Activated CD8-positive, alpha-beta memory T cell treated with anti-CD3 and anti-CD28 coated beads, Interleukin-2, amount 10 ng/mL, durations not matched to agents 7 days and 5 days (primary cell): ENCODE measurements around the gene MARF1. TPM values are rescaled to one million over a fixed set of nuclear protein-coding genes. Genes with fewer than 3 reads are reported as not detected.

Experiments
- ATAC-seq: fragments of 150-1000 bp; cut with Tn5 transposase; one replicate; pipeline ENCODE4 v1.10.0; 2021; ENCODE audit warnings: moderate library complexity
- CTCF ChIA-PET: fragments of 350-600 bp; sonication (Branson Sonifier 250); formaldehyde crosslinking; loops from one replicate; lab custom pipeline; 2021; ENCODE audit warnings: antibody characterized with exemption; lab: Charles Lee
- DNase-seq: peaks from one replicate; pipeline ENCODE4 v3.0.0-alpha.2; 2020
- H3K27ac Mint-ChIP-seq: one replicate; pipeline ENCODE4 v1.8.0; 2021; ENCODE audit warnings: mild to moderate bottlenecking, mixed read lengths
- H3K27me3 Mint-ChIP-seq: one replicate; pipeline ENCODE4 v1.8.0; 2021; ENCODE audit warnings: mixed read lengths
- H3K36me3 Mint-ChIP-seq: one replicate; pipeline ENCODE4 v1.8.0; 2021; ENCODE audit warnings: mild to moderate bottlenecking, mixed read lengths
- H3K4me1 Mint-ChIP-seq: one replicate; pipeline ENCODE4 v1.8.0; 2021; ENCODE audit warnings: mixed read lengths
- H3K4me3 Mint-ChIP-seq: one replicate; pipeline ENCODE4 v1.8.0; 2021; ENCODE audit warnings: mild to moderate bottlenecking, moderate library complexity, mixed read lengths
- H3K9me3 Mint-ChIP-seq: one replicate; pipeline ENCODE4 v1.8.0; 2022; ENCODE audit warnings: low read depth, mixed read lengths
- total RNA-seq, 2 experiments: library from RNA; stranded (reverse); gene quantifications; one replicate each; pipeline ENCODE4 v1.2.3, GENCODE V29; 2021

Gene MARF1
- total RNA-seq, 2 experiments from 2014 or later, result 67.7 to 75.3 TPM

DNA sequence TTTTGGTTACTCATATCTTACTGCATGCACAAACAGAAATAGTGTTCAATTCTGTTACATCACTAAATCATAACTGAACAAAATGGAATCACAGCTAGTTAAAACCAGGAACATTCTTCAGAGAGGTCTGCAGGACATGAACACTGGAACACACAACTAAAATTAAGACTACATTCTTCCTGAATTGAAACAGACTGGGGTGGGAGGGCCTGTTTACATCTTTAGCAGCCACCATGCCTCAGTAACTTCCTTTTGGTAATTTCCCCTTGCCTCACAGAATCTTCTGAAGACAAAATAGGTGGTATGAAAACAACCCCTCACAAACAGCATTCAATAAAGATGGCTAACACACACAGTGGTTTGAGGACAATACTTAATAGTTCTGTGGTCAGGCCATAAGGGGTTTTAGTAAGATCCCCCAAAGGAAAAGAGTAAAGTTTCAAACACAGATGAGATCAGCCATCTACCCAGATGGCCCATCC lies 6.5 kb downstream of the MARF1 start:
- DNase-seq, result peak; percentile 36
- H3K9me3 Mint-ChIP-seq, result no peaks in the 10 kb centered on the region
- peak; percentile 49 for ATAC-seq
- peak overlapping the region; percentile 0 for H3K4me3 Mint-ChIP-seq
- peak overlapping the region; percentile 80 for H3K27ac Mint-ChIP-seq
- peaks cover 57% of the 10 kb centered on the region for H3K4me1 Mint-ChIP-seq
- no peaks in the 10 kb centered on the region for H3K27me3 Mint-ChIP-seq
- CTCF ChIA-PET, result no interaction called here
- peaks cover 69% of the 10 kb centered on the region for H3K36me3 Mint-ChIP-seq

DNA sequence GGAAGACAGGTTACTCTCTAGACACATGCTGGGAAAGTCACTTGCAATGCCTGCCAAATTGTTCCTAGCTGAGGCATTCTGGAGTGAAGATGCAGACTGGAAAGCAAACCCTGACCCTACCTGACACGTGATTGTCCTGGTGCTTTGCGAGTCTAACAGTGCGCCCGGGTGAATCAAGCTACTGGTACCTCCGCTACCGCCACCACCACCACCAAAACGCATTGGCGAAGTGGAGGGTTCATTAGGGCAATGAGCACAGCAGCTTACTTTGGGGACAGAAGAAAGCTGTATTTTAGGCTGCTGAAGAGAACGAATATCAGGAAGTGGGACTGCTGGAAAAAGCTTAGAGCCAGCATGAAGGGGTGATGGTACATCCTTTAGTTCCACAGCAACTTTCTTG lies 7.0 kb downstream of the MARF1 start:
- ATAC-seq (no peak), DNase-seq (peak; percentile 18)
- H3K27me3 Mint-ChIP-seq, result no peaks in the 10 kb centered on the region
- H3K4me1 Mint-ChIP-seq, result peaks cover 52% of the 10 kb centered on the region
- H3K9me3 Mint-ChIP-seq, result no peaks in the 10 kb centered on the region
- H3K36me3 Mint-ChIP-seq, result peaks cover 72% of the 10 kb centered on the region
- H3K4me3 Mint-ChIP-seq, result no peak overlapping the region
- H3K27ac Mint-ChIP-seq, result peak overlapping the region; percentile 80
- CTCF ChIA-PET, result no interaction called here

DNA sequence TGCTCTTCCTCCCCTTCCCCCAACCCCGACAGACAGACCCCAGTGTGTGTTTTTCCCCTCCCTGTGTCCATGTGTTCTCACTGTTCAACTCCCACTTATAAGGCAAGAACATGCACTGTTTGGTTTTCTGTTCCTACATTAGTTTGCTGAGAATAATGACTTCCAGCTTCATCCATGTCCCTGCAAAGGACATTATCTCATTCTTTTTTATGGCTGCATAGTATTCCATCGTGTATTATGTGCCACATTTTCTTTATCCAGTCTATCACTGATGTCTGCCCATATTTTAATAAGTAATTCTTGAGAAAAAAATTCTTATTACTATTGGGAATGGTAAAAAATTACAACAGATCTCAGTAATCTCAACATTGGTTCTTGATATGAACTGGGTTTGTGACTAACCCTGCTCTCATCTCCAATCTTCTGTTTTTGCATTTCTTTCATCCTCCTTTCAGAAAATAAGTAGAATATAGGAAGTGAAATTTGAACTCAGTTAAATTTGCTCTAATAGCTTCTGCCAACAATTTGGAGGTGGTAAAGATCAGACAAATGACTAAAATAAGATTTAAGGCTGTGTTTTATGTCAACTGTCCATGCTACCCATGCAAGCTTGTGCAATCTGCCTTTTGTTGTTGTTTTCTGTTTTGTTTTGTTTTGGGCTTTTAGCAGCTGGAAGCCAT lies 11.1 kb downstream of the MARF1 start:
- no peak for DNase-seq
- Mint-ChIP-seq H3K4me3 (no peak overlapping the region), H3K36me3 (peaks cover 59% of the 10 kb centered on the region), H3K4me1 (peaks cover 19% of the 10 kb centered on the region), H3K27ac (no peak overlapping the region), H3K27me3 (no peaks in the 10 kb centered on the region), H3K9me3 (no peaks in the 10 kb centered on the region)
- no peak for ATAC-seq
- CTCF ChIA-PET, result interaction anchor here (1.9 kb wide), 1 partner anchor 11 kb away, joined by 9 read pairs; the partner anchor contains the start of gene MARF1

DNA sequence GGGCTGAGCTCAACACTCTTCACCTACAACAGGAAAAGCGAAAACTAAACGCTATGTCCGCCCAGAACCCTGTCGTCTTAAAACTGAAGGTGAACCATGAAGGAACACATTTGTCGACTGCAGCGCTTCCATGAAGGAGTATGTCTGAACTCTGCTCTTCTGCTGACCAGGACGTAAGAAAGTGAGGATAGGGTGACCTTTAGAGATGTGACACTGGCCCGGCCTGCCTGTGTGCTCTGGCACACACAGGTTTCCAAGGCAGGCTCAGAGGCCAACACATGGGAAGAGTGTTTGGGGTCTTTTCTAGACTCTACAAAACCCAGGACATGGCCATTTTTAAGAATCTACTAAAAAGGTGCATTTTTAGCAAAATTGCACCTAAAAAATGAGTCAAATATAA lies 21.1 kb downstream of the MARF1 start:
- Mint-ChIP-seq H3K4me3 (no peak overlapping the region), H3K9me3 (no peaks in the 10 kb centered on the region), H3K36me3 (peaks cover 48% of the 10 kb centered on the region), H3K27me3 (no peaks in the 10 kb centered on the region), H3K27ac (no peak overlapping the region), H3K4me1 (no peaks in the 10 kb centered on the region)
- CTCF ChIA-PET, result interaction anchor here (0.9 to 1.5 kb wide), 4 partner anchors 11 to 200 kb away, joined by 3 to 4 read pairs (median 4); partner anchors contain the start of gene MARF1
- ATAC-seq (no peak), DNase-seq (no peak)

DNA sequence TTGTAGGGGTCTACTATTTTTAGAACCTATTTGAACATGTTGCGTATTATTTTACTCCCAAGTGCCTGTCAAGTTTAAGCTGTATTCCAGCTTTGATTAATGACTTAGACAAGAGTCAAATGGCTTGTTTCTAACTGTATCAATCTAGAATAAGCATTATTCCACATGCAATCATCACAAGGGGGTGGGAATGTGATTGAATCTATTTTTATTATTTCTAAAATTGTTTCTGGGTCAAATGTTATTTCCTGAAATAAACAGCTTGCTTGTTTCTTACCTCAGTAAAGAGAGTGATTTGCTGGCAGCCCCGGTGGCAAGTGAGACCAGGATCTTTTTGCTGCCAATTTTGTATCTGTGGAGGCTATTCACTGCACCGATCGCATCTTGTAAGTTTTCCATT lies 21.5 kb downstream of the MARF1 start:
- ATAC-seq (no peak), DNase-seq (no peak)
- CTCF ChIA-PET, result interaction anchor here (1.2 to 1.5 kb wide), 3 partner anchors 11 to 201 kb away, joined by 3 to 4 read pairs (median 3); partner anchors contain the start of gene MARF1
- H3K27me3 Mint-ChIP-seq, result no peaks in the 10 kb centered on the region
- H3K27ac Mint-ChIP-seq, result no peak overlapping the region
- H3K4me3 Mint-ChIP-seq, result no peak overlapping the region
- peaks cover 50% of the 10 kb centered on the region for H3K36me3 Mint-ChIP-seq
- no peaks in the 10 kb centered on the region for H3K9me3 Mint-ChIP-seq
- H3K4me1 Mint-ChIP-seq, result no peaks in the 10 kb centered on the region

DNA sequence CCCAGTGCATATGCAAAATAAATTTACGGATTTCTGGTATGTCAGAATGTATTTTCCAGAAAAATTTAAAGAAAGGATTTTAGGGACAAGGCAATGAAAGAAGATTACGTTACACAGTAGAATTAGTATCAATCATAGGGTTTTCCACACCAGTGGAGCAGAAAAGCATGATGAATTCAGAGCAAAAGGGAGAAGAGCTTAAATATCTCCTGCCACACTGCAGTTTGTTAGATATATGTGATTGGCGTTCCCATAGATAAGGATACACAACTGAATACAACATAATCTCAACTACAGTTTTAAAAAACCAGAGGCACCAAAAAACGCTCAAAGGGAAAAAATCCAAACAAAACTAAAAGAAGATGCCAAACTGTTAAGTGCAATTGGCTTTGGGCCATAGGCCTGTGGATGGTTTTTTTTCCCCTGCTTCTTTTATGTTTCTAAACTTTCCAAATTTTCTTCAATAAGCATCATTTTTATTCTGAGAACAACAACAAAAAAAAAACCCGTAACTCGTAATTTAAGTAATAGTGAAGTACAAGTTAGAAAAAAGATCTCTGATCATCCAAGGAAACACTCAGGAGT lies 22.3 kb downstream of the MARF1 start:
- ATAC-seq (no peak), DNase-seq (no peak)
- no peak overlapping the region for H3K4me3 Mint-ChIP-seq
- H3K4me1 Mint-ChIP-seq, result no peaks in the 10 kb centered on the region
- CTCF ChIA-PET, result interaction anchor here (1.2 to 1.5 kb wide), 3 partner anchors 10 to 202 kb away, joined by 3 to 4 read pairs (median 3); partner anchors contain the start of gene MARF1
- no peaks in the 10 kb centered on the region for H3K27me3 Mint-ChIP-seq
- H3K27ac Mint-ChIP-seq, result no peak overlapping the region
- H3K36me3 Mint-ChIP-seq, result peaks cover 52% of the 10 kb centered on the region
- H3K9me3 Mint-ChIP-seq, result no peaks in the 10 kb centered on the region

DNA sequence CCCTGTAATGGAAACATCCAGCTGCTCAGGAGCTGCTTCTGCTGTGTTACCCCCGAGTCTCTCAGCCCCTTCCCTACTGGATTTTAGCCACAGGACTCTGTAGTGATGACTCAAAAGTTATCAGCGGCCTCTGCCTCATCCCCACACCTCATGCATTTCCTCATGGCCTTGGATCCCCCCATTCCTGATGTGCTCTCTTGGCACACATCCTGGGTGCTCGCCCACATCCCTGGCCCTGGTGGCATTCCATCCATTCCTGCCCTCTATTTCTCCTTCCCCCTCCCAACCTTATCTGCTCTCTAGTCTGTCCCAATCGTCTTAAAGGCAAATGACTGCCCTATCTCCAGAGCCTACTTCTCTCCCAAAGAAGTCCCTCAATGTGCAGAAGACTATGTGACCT lies 24.6 kb downstream of the MARF1 start:
- H3K27me3 Mint-ChIP-seq, result no peaks in the 10 kb centered on the region
- H3K27ac Mint-ChIP-seq, result no peak overlapping the region
- CTCF ChIA-PET, result no interaction called here
- ATAC-seq (no peak), DNase-seq (no peak)
- H3K9me3 Mint-ChIP-seq, result no peaks in the 10 kb centered on the region
- H3K36me3 Mint-ChIP-seq, result peaks cover 41% of the 10 kb centered on the region
- H3K4me1 Mint-ChIP-seq, result no peaks in the 10 kb centered on the region
- H3K4me3 Mint-ChIP-seq, result no peak overlapping the region

DNA sequence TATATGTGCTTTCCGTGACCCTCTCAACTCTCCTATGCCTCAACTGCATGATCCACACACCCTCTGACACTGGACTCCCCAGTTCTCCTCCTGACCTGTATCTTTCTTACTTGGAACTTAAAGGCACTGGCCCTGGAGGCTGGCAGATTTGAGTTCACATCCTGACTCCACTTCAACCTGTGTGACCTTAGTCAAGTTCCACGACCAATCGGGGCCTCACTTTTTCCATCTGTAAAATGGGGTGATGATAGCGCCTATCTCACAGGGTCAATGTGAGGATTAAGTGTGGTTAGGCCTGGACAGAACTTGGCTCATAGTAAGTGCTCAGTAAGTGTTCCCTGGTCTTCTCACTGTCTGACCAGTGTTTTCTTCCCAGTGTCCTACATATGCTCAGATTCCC lies 25.1 kb downstream of the MARF1 start:
- Mint-ChIP-seq H3K9me3 (no peaks in the 10 kb centered on the region), H3K27ac (no peak overlapping the region), H3K36me3 (peaks cover 43% of the 10 kb centered on the region), H3K27me3 (no peaks in the 10 kb centered on the region), H3K4me3 (no peak overlapping the region), H3K4me1 (no peaks in the 10 kb centered on the region)
- CTCF ChIA-PET, result no interaction called here
- DNase-seq (no peak), ATAC-seq (no peak)

DNA sequence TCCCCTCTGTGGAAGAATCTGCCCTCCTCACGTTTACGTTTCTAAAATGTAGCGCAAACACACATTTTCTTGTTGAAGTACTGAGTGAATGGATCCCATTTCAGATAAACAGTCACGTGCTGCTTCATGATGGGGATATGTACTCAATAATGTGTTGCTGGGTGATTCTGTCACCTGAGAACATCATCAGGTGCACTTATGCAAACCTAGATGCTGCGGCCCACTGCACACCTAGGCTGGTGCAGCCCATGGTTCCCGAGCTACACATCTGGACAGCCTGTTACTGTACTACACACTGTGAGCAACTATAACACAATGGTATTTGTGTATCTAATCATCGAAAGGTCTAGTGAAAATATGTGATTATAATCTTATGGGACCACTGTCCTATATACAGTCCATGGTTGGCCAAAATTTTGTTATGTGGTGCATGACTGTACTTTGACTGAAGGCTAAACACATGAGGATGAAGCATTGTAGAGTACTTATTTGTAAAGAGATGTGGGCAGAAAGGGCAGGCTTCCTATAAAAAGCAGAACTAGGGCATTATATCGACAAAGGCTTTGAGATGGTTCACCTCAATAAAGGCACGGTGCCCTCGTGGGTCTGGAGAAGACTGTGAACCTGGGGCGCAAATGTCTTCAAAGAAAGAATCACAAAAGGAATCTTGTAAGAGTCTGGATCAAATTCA lies 26.3 kb downstream of the MARF1 start:
- Mint-ChIP-seq H3K4me1 (no peaks in the 10 kb centered on the region), H3K27ac (no peak overlapping the region), H3K4me3 (no peak overlapping the region), H3K36me3 (peaks cover 47% of the 10 kb centered on the region), H3K9me3 (no peaks in the 10 kb centered on the region), H3K27me3 (no peaks in the 10 kb centered on the region)
- ATAC-seq (no peak), DNase-seq (no peak)
- CTCF ChIA-PET, result no interaction called here

DNA sequence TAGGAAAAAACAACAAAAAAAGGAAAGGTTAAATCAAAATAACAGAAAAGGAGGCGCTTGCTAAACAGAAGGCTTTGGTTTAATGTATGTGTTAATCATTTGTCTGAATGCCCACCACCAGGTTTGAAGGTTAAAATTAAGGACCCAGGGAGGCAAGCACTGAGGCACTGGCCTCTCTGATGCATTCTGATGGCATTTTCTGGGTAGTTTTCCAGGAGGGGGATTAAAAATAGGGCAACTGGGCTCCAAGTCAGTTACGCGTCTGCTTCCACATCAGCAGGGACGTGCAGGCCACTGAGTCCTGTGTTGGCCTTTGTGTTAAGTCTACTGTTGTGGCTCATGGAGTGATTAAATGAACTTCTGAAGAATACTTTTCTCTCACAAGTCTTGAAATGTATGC lies 26.9 kb downstream of the MARF1 start:
- no peak overlapping the region for H3K4me3 Mint-ChIP-seq

DNA sequence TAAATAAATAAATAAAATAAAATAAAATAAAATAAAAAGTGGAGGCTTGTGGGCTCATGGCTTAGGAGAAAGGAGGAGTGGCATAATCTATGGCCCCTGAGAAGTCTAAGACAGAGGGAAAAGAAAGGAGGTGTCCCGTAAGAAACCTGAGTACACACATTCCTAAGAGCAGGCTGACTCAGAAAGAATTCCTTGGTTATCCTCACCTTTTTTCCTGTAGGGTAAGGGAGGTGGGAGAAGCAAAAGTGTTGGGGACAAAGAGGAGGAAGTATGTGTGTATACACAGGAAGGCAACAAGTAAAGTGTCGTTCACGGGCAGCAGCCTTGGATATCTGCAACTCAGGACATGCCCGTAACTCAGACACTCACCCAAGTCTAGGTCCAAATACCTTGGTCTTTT lies 29.3 kb downstream of the MARF1 start:
- DNase-seq, result no peak
- Mint-ChIP-seq H3K4me1 (peaks cover 6% of the 10 kb centered on the region), H3K27ac (no peak overlapping the region), H3K4me3 (no peak overlapping the region), H3K36me3 (peaks cover 53% of the 10 kb centered on the region), H3K27me3 (no peaks in the 10 kb centered on the region), H3K9me3 (no peaks in the 10 kb centered on the region)
- ATAC-seq, result no peak
- CTCF ChIA-PET, result no interaction called here

More for the DNA sequence above, 26.9 kb downstream of the MARF1 start:
- CTCF ChIA-PET, result no interaction called here
- H3K4me1 Mint-ChIP-seq, result no peaks in the 10 kb centered on the region
- no peaks in the 10 kb centered on the region for H3K27me3 Mint-ChIP-seq
- DNase-seq (no peak), ATAC-seq (no peak)
- H3K27ac Mint-ChIP-seq, result no peak overlapping the region
- peaks cover 47% of the 10 kb centered on the region for H3K36me3 Mint-ChIP-seq
- no peaks in the 10 kb centered on the region for H3K9me3 Mint-ChIP-seq

DNA sequence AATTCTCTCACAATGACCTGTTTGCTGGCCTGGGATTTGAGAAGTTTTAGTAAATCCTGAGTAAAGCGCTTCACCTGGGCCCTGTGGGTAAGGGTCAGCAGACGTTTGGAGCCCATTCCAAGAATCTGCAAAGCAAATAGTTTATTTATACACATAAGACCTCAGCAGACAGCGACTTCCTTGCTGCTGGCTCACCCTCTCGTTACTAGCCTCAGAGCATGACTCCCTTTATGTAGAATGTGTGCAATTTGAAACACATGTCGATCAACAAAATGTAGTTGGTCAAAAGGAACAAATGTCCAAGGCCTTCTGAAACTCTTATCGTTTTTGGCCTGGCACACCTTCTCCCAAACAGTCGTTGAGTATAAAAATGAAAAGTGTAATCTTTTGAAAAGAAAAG lies 31.3 kb downstream of the MARF1 start:
- CTCF ChIA-PET, result no interaction called here
- no peak for DNase-seq
- peaks cover 6% of the 10 kb centered on the region for H3K4me1 Mint-ChIP-seq
- no peaks in the 10 kb centered on the region for H3K9me3 Mint-ChIP-seq
- H3K4me3 Mint-ChIP-seq, result no peak overlapping the region
- H3K36me3 Mint-ChIP-seq, result peaks cover 47% of the 10 kb centered on the region
- H3K27ac Mint-ChIP-seq, result no peak overlapping the region
- no peaks in the 10 kb centered on the region for H3K27me3 Mint-ChIP-seq
- ATAC-seq, result no peak

DNA sequence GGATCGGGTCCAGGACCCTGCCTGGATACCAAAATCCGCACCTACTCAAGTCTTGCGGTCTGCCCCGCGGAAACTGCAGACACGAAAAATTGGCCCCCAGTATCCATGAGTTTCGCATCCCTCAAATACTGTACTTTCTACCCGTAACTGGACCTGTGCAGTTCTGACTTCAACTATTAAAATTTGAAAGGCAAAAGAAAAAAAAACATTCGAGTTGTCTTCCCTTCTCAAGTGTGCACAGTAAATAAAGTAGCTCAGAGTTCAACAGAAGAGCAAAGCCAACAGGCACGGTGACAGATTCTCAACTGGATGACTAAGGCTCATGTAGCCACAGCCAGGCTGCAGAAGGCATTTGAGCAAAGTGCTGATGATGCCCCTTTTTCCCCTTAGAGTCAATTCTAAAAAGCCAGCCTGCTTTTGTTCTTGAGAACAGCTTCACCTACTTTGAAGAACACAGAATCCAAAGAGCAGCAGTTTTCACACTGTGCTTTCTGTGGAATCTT lies 32.5 kb downstream of the MARF1 start:
- peaks cover 6% of the 10 kb centered on the region for H3K4me1 Mint-ChIP-seq
- no peaks in the 10 kb centered on the region for H3K27me3 Mint-ChIP-seq
- no peak overlapping the region for H3K4me3 Mint-ChIP-seq
- ATAC-seq, result no peak
- no peak for DNase-seq
- H3K27ac Mint-ChIP-seq, result no peak overlapping the region
- no peaks in the 10 kb centered on the region for H3K9me3 Mint-ChIP-seq
- H3K36me3 Mint-ChIP-seq, result peaks cover 52% of the 10 kb centered on the region
- CTCF ChIA-PET, result interaction anchor here (0.7 to 1.7 kb wide), 2 partner anchors 11 to 12 kb away, joined by 3 to 4 read pairs; no protein-coding TSS in a partner anchor
